A549 (cell line): ENCODE results near the gene HS3ST3B1.

Experiments used
- JUNB ChIP-seq: fragments of >200 bp; sonication (Bioruptor Twin); formaldehyde crosslinking; IDR thresholded peaks from 2 replicates; pipeline ENCODE4 v1.6.1; 2016
- NR3C1 ChIP-seq: fragments of >200 bp; sonication (Bioruptor Twin); formaldehyde crosslinking; IDR thresholded peaks from 3 replicates; pipeline ENCODE4 v1.6.1; 2017
- POLR2A ChIP-seq: IDR thresholded peaks from 2 replicates; pipeline ENCODE4 v1.6.1; 2012; ENCODE audit warnings: mild to moderate bottlenecking, low read length
- POLR2AphosphoS2 ChIP-seq: conservative IDR thresholded peaks from 2 replicates; pipeline ENCODE4 v1.6.1; 2012; ENCODE audit warnings: low read length, improper control_type of control experiment, inconsistent platforms
- RNF2 ChIP-seq: fragments of 200-600 bp; sonication (generic); IDR thresholded peaks from 2 replicates; pipeline ENCODE4 v1.6.1; 2016; ENCODE audit warnings: low read depth, mild to moderate bottlenecking, antibody characterized with exemption, moderate library complexity, borderline replicate concordance
- SMC3 ChIP-seq: fragments of >200 bp; sonication (Bioruptor Twin); formaldehyde crosslinking; IDR thresholded peaks from 3 replicates; pipeline ENCODE4 v1.6.1; 2018; ENCODE audit warnings: inconsistent platforms
- SREBF2 ChIP-seq: fragments of 450-650 bp; IDR thresholded peaks from 2 replicates; pipeline ENCODE4 v1.6.1; 2014; ENCODE audit warnings: mild to moderate bottlenecking, moderate library complexity
- TF ChIP-seq, protein P1 (sequence below): fragments of >200 bp; sonication (Bioruptor Twin); formaldehyde crosslinking; IDR thresholded peaks from 3 replicates; pipeline ENCODE4 v1.5.1; 2016
- TF ChIP-seq, protein P2 (sequence below): fragments of 150-350 bp; IDR thresholded peaks from 2 replicates; pipeline ENCODE4 v1.6.1; 2014; ENCODE audit warnings: low read depth, mild to moderate bottlenecking, low read length
- TF ChIP-seq, protein P3 (sequence below): IDR thresholded peaks from 2 replicates; pipeline ENCODE4 v1.6.1; 2012

DNA sequence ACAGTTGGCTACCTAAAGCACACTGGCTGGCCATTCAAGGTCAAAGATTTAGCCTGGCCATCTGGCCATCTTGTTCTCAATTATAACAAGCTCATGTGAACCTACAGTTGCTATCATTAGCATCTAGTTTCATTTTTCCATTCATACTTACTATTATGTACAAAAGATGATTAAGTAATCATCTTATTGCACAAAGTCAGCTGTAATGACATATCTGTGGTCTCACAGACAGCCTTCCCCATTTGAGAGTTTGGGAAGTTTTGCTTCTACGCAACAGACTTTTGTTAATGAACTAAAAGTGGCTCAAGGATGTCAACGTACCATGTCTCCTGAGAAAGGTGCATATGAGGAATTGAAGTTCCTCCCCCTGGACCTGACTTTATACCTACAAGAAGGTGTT lies 51.3 kb downstream of the HS3ST3B1 start:
- TF ChIP-seq SMC3 (no peak), JUNB (no peak), POLR2A (no peak), POLR2AphosphoS2 (no peak), SREBF2 (no peak), NR3C1 (no peak), RNF2 (no peak)
- TF ChIP-seq, protein P1, sequence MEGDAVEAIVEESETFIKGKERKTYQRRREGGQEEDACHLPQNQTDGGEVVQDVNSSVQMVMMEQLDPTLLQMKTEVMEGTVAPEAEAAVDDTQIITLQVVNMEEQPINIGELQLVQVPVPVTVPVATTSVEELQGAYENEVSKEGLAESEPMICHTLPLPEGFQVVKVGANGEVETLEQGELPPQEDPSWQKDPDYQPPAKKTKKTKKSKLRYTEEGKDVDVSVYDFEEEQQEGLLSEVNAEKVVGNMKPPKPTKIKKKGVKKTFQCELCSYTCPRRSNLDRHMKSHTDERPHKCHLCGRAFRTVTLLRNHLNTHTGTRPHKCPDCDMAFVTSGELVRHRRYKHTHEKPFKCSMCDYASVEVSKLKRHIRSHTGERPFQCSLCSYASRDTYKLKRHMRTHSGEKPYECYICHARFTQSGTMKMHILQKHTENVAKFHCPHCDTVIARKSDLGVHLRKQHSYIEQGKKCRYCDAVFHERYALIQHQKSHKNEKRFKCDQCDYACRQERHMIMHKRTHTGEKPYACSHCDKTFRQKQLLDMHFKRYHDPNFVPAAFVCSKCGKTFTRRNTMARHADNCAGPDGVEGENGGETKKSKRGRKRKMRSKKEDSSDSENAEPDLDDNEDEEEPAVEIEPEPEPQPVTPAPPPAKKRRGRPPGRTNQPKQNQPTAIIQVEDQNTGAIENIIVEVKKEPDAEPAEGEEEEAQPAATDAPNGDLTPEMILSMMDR: no peak
- TF ChIP-seq, protein P2, sequence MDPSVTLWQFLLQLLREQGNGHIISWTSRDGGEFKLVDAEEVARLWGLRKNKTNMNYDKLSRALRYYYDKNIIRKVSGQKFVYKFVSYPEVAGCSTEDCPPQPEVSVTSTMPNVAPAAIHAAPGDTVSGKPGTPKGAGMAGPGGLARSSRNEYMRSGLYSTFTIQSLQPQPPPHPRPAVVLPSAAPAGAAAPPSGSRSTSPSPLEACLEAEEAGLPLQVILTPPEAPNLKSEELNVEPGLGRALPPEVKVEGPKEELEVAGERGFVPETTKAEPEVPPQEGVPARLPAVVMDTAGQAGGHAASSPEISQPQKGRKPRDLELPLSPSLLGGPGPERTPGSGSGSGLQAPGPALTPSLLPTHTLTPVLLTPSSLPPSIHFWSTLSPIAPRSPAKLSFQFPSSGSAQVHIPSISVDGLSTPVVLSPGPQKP: no peak
- TF ChIP-seq, protein P3, sequence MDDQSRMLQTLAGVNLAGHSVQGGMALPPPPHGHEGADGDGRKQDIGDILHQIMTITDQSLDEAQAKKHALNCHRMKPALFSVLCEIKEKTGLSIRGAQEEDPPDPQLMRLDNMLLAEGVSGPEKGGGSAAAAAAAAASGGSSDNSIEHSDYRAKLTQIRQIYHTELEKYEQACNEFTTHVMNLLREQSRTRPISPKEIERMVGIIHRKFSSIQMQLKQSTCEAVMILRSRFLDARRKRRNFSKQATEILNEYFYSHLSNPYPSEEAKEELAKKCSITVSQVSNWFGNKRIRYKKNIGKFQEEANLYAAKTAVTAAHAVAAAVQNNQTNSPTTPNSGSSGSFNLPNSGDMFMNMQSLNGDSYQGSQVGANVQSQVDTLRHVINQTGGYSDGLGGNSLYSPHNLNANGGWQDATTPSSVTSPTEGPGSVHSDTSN: no peak
